HepG2 (cell line): ENCODE data around the gene MPHOSPH8. TPM values are rescaled to one million over a fixed set of nuclear protein-coding genes. Genes with fewer than 3 reads are reported as not detected.

Experiments
- AGO2 ChIP-seq: fragments of 200-400 bp; formaldehyde crosslinking; optimal IDR thresholded peaks from 2 replicates; pipeline ENCODE3; 2017; ENCODE audit warnings: mild to moderate bottlenecking, low read depth, low read length, moderate library complexity
- ASH2L ChIP-seq: fragments of 300-600, 200-600 bp; sonication (generic); IDR thresholded peaks from 2 replicates; pipeline ENCODE4 v1.7.0; 2017; ENCODE audit warnings: low read depth, mild to moderate bottlenecking, moderate library complexity, mixed read lengths, low read length; ENCODE audit not compliant: insufficient read length
- ATF5 ChIP-seq: sonication (generic); formaldehyde crosslinking; IDR thresholded peaks from 2 replicates; pipeline ENCODE4 v1.4.0; 2020; ENCODE audit warnings: mild to moderate bottlenecking, low read depth, missing genetic modification reagents
- CBFB ChIP-seq: sonication (generic); formaldehyde crosslinking; IDR thresholded peaks from 2 replicates; pipeline ENCODE4 v1.4.0; 2020; ENCODE audit warnings: missing genetic modification reagents
- HIC2 ChIP-seq: sonication (generic); formaldehyde crosslinking; IDR thresholded peaks from 2 replicates; pipeline ENCODE4 v1.9.0; 2022; ENCODE audit warnings: low read depth, missing genetic modification reagents
- IKZF5 ChIP-seq: IDR thresholded peaks from 2 replicates; pipeline ENCODE4 v1.6.1; 2018; ENCODE audit warnings: missing genetic modification reagents, mild to moderate bottlenecking, missing compliant biosample characterization
- KDM6A ChIP-seq: IDR thresholded peaks from 2 replicates; pipeline ENCODE4 v1.6.1; 2016; ENCODE audit warnings: low read depth
- SMAD9 ChIP-seq: sonication (generic); formaldehyde crosslinking; IDR thresholded peaks from 2 replicates; pipeline ENCODE4 v1.5.1; 2020; ENCODE audit warnings: mild to moderate bottlenecking, missing genetic modification reagents
- SP2 ChIP-seq: sonication (generic); formaldehyde crosslinking; IDR thresholded peaks from 2 replicates; pipeline ENCODE4 v1.5.1; 2020; ENCODE audit warnings: mild to moderate bottlenecking, missing genetic modification reagents
- TFDP1 ChIP-seq: IDR thresholded peaks from 2 replicates; pipeline ENCODE4 v1.6.1; 2016; ENCODE audit warnings: missing compliant biosample characterization, missing genetic modification reagents, borderline replicate concordance
- THRA ChIP-seq: sonication (generic); formaldehyde crosslinking; IDR thresholded peaks from 2 replicates; pipeline ENCODE4 v1.4.0; 2020; ENCODE audit warnings: missing genetic modification reagents, borderline replicate concordance
- TMF1 ChIP-seq: sonication (generic); formaldehyde crosslinking; IDR thresholded peaks from 2 replicates; pipeline ENCODE4 v1.8.1; 2022; ENCODE audit warnings: low read depth, missing genetic modification reagents
- XBP1 ChIP-seq: sonication (generic); formaldehyde crosslinking; IDR thresholded peaks from 2 replicates; pipeline ENCODE4 v1.5.0; 2020; ENCODE audit warnings: missing genetic modification reagents
- YEATS4 ChIP-seq: sonication (generic); formaldehyde crosslinking; IDR thresholded peaks from 2 replicates; pipeline ENCODE4 v1.4.0; 2020; ENCODE audit warnings: missing genetic modification reagents, borderline replicate concordance
- ZFX ChIP-seq: sonication (generic); formaldehyde crosslinking; IDR thresholded peaks from 2 replicates; pipeline ENCODE4 v1.4.0; 2020; ENCODE audit warnings: mild to moderate bottlenecking, low read depth, missing genetic modification reagents, moderate library complexity
- ZNF451 ChIP-seq: sonication (generic); formaldehyde crosslinking; IDR thresholded peaks from 2 replicates; pipeline ENCODE4 v1.5.0; 2020; ENCODE audit warnings: mild to moderate bottlenecking, missing genetic modification reagents
- ZNF564 ChIP-seq: sonication (generic); formaldehyde crosslinking; IDR thresholded peaks from 2 replicates; pipeline ENCODE4 v1.8.1; 2023; ENCODE audit warnings: mild to moderate bottlenecking, missing genetic modification reagents
- ZNF704 ChIP-seq: sonication (generic); formaldehyde crosslinking; IDR thresholded peaks from 2 replicates; pipeline ENCODE4 v1.8.1; 2023; ENCODE audit warnings: mild to moderate bottlenecking, inconsistent platforms, moderate library complexity, missing genetic modification reagents, borderline replicate concordance
- polyA plus RNA-seq, 8 experiments: library from polyadenylated mRNA; depleted of rRNA in 3 of 8; stranded (reverse) in 7 of 8; unstranded in 1 of 8; fragments of >200 nt; fragmentation: Illumina TruSeq in 4 of 8; extraction: Trizol in 4 of 8; gene quantifications; 2 replicates each; pipeline versions ENCODE4 v1.2.1 to v1.2.3, GENCODE V29; 2011 to 2016; ENCODE audit warnings: low read depth in 4 of 8, missing spikeins in 1 of 8, mixed read lengths in 1 of 8; ENCODE audit not compliant: insufficient read depth in 1 of 8
- total RNA-seq, 5 experiments: library from RNA; depleted of rRNA; stranded (reverse); fragments of >200 nt; fragmentation: Illumina TruSeq; extraction: Trizol; gene quantifications; 2 replicates each; pipeline ENCODE4 v1.2.3, GENCODE V29; 2016; ENCODE audit warnings: low read depth in 1 of 5

MPHOSPH8 gene
- total and polyA plus RNA-seq, 2 of the 13 experiments (the other 11 are each of a cell fraction or from before 2014, with no cell fraction given): 17.3 to 20.9 TPM

- TF ChIP-seq TMF1 (CRISPR knock-in tag): peak; percentile 13; the same call in 1 of the 2 replicates
- peak; percentile 44; the same call in 1 of the 2 replicates for TF ChIP-seq SP2 (CRISPR knock-in tag)
- peak; percentile 81 for TF ChIP-seq ASH2L
- 0 out of 2 replicates have a peak, but pooled peaks have one; percentile 9 for TF ChIP-seq THRA (CRISPR knock-in tag)
- peak; percentile 85 for TF ChIP-seq YEATS4 (CRISPR knock-in tag)
- TF ChIP-seq KDM6A (CRISPR knock-in tag): no peak
- no peak for TF ChIP-seq AGO2
- TF ChIP-seq ZNF564 (CRISPR knock-in tag): 0 out of 2 replicates have a peak, but pooled peaks have one; percentile 32
- TF ChIP-seq ATF5: no peak; the same call in 1 of the 2 replicates
- 0 out of 2 replicates have a peak, but pooled peaks have one; percentile 32 for TF ChIP-seq ZNF704 (CRISPR knock-in tag)
- no peak for TF ChIP-seq SMAD9 (CRISPR knock-in tag)
- TF ChIP-seq HIC2 (CRISPR knock-in tag): peak; percentile 56; the same call in 1 of the 2 replicates
- TF ChIP-seq XBP1 (CRISPR knock-in tag): no peak
- peak; percentile 91; the same call in 1 of the 2 replicates for TF ChIP-seq TFDP1 (CRISPR knock-in tag)
- TF ChIP-seq ZNF451 (CRISPR knock-in tag): peak; percentile 87
- peak; percentile 69 for TF ChIP-seq ZFX (CRISPR knock-in tag)
- peak; percentile 56; the same call in 1 of the 2 replicates for TF ChIP-seq CBFB (CRISPR knock-in tag)
- TF ChIP-seq IKZF5 (CRISPR knock-in tag): 0 out of 2 replicates have a peak, but pooled peaks have one; percentile 23
Measured at GRCh38 chr13:19601749-19602725, 31.4 kb upstream of the MPHOSPH8 start (continued).
